Spinal cord (tissue), 10 donors: ENCODE data around the gene KLHL2. TPM values are rescaled to one million over a fixed set of nuclear protein-coding genes. Genes with fewer than 3 reads are reported as not detected.

Experiments used
- DNase-seq, 6 donors: peaks; one replicate each; pipeline versions ENCODE4 v3.0.0 to v3.0.0-alpha.2; 2013 to 2015; ENCODE audit warnings: low spot score in 6 of 6, low read depth in 4 of 6
- H3K27ac ChIP-seq: one replicate; pipeline ENCODE4 v1.5.1; 2013; ENCODE audit warnings: low read depth, low read length, control low read depth
- H3K27me3 ChIP-seq: one replicate; pipeline ENCODE4 v1.6.1; 2013; ENCODE audit warnings: low read length; ENCODE audit not compliant: control insufficient read depth, insufficient read depth
- H3K36me3 ChIP-seq: one replicate; pipeline ENCODE4 v1.6.1; 2013; ENCODE audit warnings: low read length; ENCODE audit not compliant: control insufficient read depth, insufficient read depth
- H3K4me1 ChIP-seq: one replicate; pipeline ENCODE4 v1.6.1; 2013; ENCODE audit warnings: low read length; ENCODE audit not compliant: control insufficient read depth, insufficient read depth
- H3K4me3 ChIP-seq: one replicate; pipeline ENCODE4 v1.5.1; 2013; ENCODE audit warnings: low read depth, low read length, control low read depth
- H3K9me3 ChIP-seq: one replicate; pipeline ENCODE4 v1.6.1; 2013; ENCODE audit warnings: low read length; ENCODE audit not compliant: control insufficient read depth, insufficient read depth
- WGBS: methylation state at CpG from one replicate; pipeline ENCODE4 v1.1.5; 2013; ENCODE audit warnings: missing lambda C conversion rate; ENCODE audit not compliant: insufficient coverage; 5-methylcytosine and 5-hydroxymethylcytosine counted together
- polyA plus RNA-seq, 2 donors: library from polyadenylated mRNA; unstranded; fragments of 120-200 nt; gene quantifications; one replicate each; pipeline ENCODE4 v1.2.1, GENCODE V29; 2013; ENCODE audit not compliant: insufficient read length in 2 of 2
- total RNA-seq, 2 donors: library from RNA; depleted of rRNA in 1 of 2; stranded (reverse); fragments of 120-200 nt in 1 of 2; fragments of >200 nt in 1 of 2; gene quantifications; one replicate each; pipeline versions ENCODE4 v1.2.3 to v1.2.4, GENCODE V29; 2013 to 2014
- donor health status: healthy.

Gene KLHL2
- total and polyA plus RNA-seq, 4 donors = 17.2 to 34.6 (median 27.9) TPM

DNA sequence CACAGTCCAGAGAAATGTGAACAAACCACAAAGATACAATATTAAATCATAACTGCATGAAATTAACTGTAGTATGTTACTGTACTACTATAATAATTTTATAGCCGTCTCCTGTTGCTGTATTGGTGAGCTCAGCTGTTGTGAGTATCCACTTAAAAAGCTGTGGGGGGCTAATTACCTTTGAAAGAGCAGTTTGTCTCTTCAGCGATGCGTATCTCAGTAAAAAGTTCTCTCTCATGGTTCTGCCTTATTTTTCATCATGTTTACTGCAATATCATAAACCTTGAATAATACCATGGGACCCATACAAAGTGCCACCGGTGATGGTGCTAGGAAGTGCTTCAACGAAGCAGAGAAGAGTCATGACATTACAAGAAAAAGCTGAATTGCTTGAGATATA is 111.7 kb downstream of the KLHL2 start:
- Histone ChIP-seq H3K27me3 (no peaks in the 10 kb centered on the region), H3K4me3 (no peak overlapping the region), H3K9me3 (no peaks in the 10 kb centered on the region), H3K36me3 (no peaks in the 10 kb centered on the region), H3K4me1 (no peaks in the 10 kb centered on the region), H3K27ac (no peak overlapping the region)
- no CpG with 5 or more reads among the region's 5 CpGs for WGBS
- DNase-seq = peak in 1 of 6 donors; percentile 87

DNA sequence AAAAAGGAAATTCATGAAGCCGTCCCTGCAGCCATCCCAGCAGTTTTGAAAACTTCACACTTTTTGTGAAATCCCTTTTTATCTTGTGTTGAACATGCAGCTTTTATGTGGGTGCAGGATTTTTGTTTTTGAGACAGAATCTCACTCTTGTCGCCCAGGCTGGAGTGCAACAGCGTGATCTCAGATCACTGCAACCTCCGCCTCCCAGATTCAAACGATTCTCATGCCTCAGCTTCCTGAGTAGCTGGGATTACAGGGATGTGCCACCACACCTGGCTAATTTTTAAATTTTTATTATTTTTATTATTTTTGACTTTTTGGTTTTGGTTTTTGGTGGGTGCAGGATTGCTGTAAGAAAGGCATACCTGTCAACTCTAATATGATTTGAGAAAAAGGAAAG is 112.1 kb downstream of the KLHL2 start:
- Histone ChIP-seq H3K4me3 (no peak overlapping the region), H3K36me3 (no peaks in the 10 kb centered on the region), H3K9me3 (no peaks in the 10 kb centered on the region), H3K27me3 (no peaks in the 10 kb centered on the region), H3K27ac (no peak overlapping the region), H3K4me1 (no peaks in the 10 kb centered on the region)
- no peak for DNase-seq
- WGBS = no CpG with 5 or more reads among the region's 5 CpGs

DNA sequence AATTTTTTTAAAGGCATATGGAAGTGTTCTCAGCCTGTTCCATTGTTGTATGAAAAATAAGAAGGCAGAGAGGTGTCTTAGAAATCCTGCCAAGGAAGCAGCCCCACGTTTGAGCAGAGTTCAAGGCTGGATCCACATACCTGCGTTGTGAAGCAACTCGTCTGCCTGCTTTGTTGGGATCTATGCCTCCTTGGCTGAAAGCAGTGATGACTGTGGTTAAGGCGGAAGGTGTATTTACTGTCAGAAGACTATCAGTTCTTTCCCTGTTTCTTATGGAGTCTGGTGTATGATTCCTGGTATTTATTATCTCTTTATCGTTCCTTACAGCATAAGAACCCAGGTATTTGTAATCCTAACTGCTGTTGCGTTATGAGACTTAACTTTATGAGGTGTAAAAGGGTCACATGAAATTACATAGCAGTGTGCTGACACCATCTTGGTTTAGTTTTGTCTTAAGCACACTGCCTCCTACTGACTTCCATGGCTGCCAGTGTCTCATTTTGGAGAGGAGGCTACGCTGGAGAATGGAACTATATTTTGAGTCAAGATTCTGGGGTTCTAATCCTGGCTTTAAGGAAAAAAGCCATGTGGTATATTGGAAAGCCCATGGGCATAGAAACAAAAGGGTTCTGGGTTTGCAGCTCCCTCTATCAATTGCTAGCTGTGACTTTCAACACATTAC is 117.0 kb downstream of the KLHL2 start:
- H3K36me3 ChIP-seq = no peaks in the 10 kb centered on the region
- H3K9me3 ChIP-seq = no peaks in the 10 kb centered on the region
- no peak overlapping the region for H3K4me3 ChIP-seq
- 82% methylated on average over 3 of the region's 7 CpGs for WGBS
- no peak overlapping the region for H3K27ac ChIP-seq
- H3K27me3 ChIP-seq = no peaks in the 10 kb centered on the region
- H3K4me1 ChIP-seq = no peaks in the 10 kb centered on the region
- no peak for DNase-seq

DNA sequence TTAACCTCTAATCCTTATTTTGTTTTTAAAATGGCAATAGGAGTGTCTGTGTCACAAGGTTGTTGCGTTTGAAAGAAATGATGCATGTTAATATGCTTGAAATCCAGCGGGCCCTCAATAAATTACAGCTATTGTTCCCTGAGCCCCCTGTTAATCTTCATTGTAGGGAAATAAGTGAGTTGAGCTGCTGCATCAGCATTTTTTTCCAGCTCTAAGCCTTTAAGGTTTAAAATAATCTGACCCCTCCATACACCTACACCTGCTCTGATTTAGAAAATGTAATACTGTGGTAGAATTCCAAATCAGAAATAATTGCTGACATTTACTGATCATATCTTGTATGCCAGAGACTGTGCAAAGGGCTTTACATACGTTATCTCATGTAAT is 117.5 kb downstream of the KLHL2 start:
- DNase-seq = peak in 1 of 6 donors; percentile 17
- Histone ChIP-seq H3K4me1 (peaks cover 4% of the 10 kb centered on the region), H3K27me3 (no peaks in the 10 kb centered on the region), H3K9me3 (no peaks in the 10 kb centered on the region), H3K36me3 (no peaks in the 10 kb centered on the region), H3K27ac (no peak overlapping the region), H3K4me3 (no peak overlapping the region)
- WGBS = no CpG with 5 or more reads among the region's 3 CpGs

DNA sequence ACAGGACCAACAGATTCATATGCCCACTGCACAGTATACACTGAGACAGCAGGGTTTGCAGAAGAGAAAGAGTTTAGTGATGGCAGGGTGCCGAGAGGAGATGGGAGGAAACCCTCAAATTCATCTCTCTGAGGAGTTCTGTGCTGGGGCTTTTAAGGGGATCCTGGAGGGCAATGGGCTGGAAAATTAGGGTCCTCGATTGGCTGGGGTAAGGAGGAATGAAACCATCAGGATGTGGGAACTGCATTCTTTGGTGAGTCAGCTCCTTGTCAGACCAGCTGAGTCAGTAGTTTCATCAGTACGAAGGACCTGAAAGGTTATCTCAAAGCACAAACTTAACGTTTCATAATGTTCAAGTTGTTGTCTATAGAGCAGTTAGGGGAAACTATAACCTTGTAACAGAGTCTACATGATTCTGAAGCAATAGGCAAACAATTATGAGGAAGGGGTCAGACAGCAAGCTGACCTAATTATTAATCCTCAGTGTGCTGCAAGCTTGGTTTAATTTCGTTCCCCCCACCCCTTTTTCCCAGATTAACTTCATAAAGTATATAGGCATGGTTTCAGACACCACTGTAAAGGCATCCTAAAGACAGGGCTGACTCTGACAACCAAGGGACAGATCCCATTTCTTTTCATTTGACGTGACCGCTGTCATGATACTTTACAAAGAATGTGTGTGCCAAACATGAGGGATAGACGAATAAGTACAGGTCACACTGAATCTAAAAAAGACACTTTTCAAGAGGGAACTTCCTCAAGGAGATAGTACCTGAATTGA is 118.6 kb downstream of the KLHL2 start:
- no peaks in the 10 kb centered on the region for H3K27me3 ChIP-seq
- H3K4me1 ChIP-seq = peaks cover 9% of the 10 kb centered on the region
- H3K9me3 ChIP-seq = no peaks in the 10 kb centered on the region
- WGBS = 66% methylated on average over 3 of the region's 8 CpGs
- peak in 2 of 6 donors; percentile 27 to 52 for DNase-seq
- H3K4me3 ChIP-seq = peak overlapping the region; percentile 64
- H3K27ac ChIP-seq = peak overlapping the region; percentile 85
- no peaks in the 10 kb centered on the region for H3K36me3 ChIP-seq

DNA sequence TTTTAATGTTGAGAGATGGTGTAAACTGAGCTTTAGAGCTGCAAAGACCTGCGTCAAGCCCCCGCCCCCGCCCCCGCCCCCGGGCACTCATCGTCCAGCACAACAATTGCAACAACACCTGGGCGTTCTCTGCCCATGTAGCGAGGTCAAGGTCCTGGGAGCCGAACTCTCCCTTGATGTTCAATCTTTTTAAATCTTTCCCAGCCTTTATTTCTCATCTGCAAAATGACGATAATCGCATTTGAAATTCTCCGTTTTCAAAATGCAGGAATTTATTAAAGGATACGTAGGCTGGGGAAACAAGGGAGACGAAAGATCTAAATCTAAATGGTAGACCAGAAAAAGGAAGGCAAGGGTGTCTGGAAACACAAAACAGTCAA is 119.5 kb downstream of the KLHL2 start:
- H3K27me3 ChIP-seq = no peaks in the 10 kb centered on the region
- H3K27ac ChIP-seq = peak overlapping the region; percentile 85
- H3K4me1 ChIP-seq = peaks cover 11% of the 10 kb centered on the region
- no peaks in the 10 kb centered on the region for H3K36me3 ChIP-seq
- no peaks in the 10 kb centered on the region for H3K9me3 ChIP-seq
- peak in 3 of 6 donors; percentile 29 to 85 (median 56) for DNase-seq
- 0% methylated on average over 5 of the region's 14 CpGs for WGBS
- H3K4me3 ChIP-seq = peak overlapping the region; percentile 64

DNA sequence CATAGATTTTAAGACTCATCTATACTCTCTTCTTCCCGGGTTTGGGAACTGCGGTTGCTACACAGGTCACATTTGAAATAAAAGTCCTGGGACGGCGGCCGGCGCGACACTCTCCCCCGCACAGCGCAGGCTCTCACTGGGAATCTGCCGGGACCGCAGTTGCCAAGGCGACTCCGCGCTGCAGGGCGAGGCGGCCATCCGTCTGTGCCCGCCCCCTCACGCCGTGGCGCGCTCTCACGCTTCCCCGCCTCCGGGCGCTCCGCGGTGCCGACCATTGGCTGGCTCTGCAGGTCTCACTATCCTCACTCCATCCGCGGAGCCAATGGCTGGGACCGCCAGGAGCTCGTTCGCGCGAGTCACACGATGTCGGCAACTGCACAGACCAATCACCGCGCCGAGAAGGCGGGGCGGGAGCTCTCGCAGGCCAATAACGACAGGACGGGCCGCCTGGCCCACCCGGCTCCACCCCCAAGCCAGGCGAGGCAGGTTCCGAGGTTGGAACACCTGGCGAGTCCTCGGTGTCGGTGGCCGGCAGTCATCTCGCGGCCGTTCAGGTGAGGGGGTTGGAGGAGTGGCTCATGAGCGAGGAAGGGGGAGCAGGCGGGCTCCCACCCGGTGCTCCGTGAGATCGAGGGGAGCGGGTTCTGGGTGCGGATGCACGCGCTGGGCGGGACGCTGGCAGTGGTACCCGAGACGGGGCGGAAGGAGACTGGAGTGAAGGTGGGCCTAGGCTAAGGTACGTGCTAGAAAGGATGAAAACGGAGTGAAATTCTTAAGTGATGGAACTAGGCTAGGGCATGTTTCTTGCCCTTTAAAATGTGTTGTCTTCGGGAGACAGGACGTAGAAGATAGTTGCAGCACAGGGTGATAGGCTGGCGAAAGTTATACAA is 120.1 kb downstream of the KLHL2 start, which contains the start of gene MSMO1:
TSS of gene MSMO1 (plus strand) at position 459 of the 890 bp plus-strand sequence. CDS start 5,702 bp downstream, outside the sequence.
- no peaks in the 10 kb centered on the region for H3K36me3 ChIP-seq
- DNase-seq = peak; percentile 95 to 100 (median 98)
- WGBS = 0% methylated on average over 76 of the region's 76 CpGs
- H3K27me3 ChIP-seq = no peaks in the 10 kb centered on the region
- peak within 1 kb of the TSS; percentile 96 for H3K4me3 ChIP-seq
- peak within 1 kb of the TSS; percentile 96 for H3K27ac ChIP-seq
- H3K4me1 ChIP-seq = peaks cover 11% of the 10 kb centered on the region
- H3K9me3 ChIP-seq = no peaks in the 10 kb centered on the region

DNA sequence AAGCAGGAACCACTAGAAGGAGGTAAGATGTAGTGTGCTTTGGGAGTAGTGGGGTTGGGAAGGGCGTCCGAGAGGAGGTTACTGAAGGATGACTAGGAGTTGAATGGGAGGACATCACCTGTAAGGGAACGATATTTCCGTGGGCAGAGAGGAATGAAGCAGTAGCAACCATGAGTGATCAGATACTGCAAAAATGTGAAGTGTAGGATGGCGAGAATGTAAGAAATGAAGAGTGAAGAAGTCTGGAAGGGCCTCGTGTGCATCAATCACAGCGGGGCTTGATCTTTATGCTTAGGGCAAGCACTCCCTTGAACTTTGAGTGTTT is 120.7 kb downstream of the KLHL2 start:
- no peaks in the 10 kb centered on the region for H3K36me3 ChIP-seq
- H3K9me3 ChIP-seq = no peaks in the 10 kb centered on the region
- peak overlapping the region; percentile 96 for H3K27ac ChIP-seq
- H3K4me1 ChIP-seq = peaks cover 11% of the 10 kb centered on the region
- DNase-seq = no peak
- H3K27me3 ChIP-seq = no peaks in the 10 kb centered on the region
- H3K4me3 ChIP-seq = peak overlapping the region; percentile 96
- WGBS = 0% methylated on average over 7 of the region's 7 CpGs

DNA sequence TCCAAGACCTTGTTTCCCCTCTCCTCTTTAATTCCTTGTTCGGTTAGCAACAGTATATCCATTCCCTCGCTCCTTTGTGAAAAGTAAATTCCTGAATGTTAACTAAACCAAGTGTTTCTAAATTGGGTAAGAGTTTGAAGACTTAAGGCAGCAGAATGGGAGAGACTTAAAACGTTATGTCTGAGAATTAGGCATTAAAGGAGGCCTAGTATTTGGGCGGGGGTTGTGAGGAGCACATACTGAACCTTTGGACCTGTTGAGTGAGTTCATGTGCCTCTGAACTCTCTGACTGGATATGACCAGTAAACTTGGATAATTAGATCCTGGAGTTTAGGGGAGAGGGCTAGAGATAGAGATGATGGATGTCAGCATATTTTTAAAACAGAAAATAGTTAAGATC is 121.3 kb downstream of the KLHL2 start:
- DNase-seq = peak in 2 of 6 donors; percentile 19 to 38

More for the DNA sequence above, 121.3 kb downstream of the KLHL2 start:
- Histone ChIP-seq H3K27ac (peak overlapping the region; percentile 96), H3K36me3 (no peaks in the 10 kb centered on the region), H3K4me1 (peaks cover 11% of the 10 kb centered on the region), H3K4me3 (peak overlapping the region; percentile 96), H3K27me3 (no peaks in the 10 kb centered on the region), H3K9me3 (no peaks in the 10 kb centered on the region)
- WGBS = 0% methylated on average over 2 of the region's 4 CpGs
